Activated CD4-positive, alpha-beta memory T cell treated with anti-CD3 and anti-CD28 coated beads, Interleukin-2, amount 10 ng/mL, durations not matched to agents 7 days and 5 days (primary cell): ENCODE results near the gene OR6B1. TPM values are rescaled to one million over a fixed set of nuclear protein-coding genes. Genes with fewer than 3 reads are reported as not detected.

Source experiments
- CTCF ChIA-PET: fragments of 350-600 bp; sonication (Branson Sonifier 250); formaldehyde crosslinking; loops from one replicate; lab custom pipeline; 2021; ENCODE audit warnings: antibody characterized with exemption, inconsistent platforms; lab: Charles Lee
- POLR2A ChIA-PET: fragments of 350-600 bp; sonication (Branson Sonifier 250); formaldehyde crosslinking; loops from one replicate; lab custom pipeline; 2021; ENCODE audit warnings: antibody characterized with exemption; lab: Charles Lee
- DNase-seq: peaks from one replicate; pipeline ENCODE4 v3.0.0-alpha.2; 2020
- H3K27ac Mint-ChIP-seq: one replicate; pipeline ENCODE4 v1.8.0; 2021; ENCODE audit warnings: mild to moderate bottlenecking, mixed read lengths
- H3K27me3 Mint-ChIP-seq: one replicate; pipeline ENCODE4 v1.8.0; 2021; ENCODE audit warnings: mixed read lengths
- H3K36me3 Mint-ChIP-seq: one replicate; pipeline ENCODE4 v1.8.0; 2021; ENCODE audit warnings: low read depth, mixed read lengths
- H3K4me1 Mint-ChIP-seq: one replicate; pipeline ENCODE4 v1.8.0; 2021; ENCODE audit warnings: mixed read lengths
- H3K4me3 Mint-ChIP-seq: one replicate; pipeline ENCODE4 v1.8.0; 2021; ENCODE audit warnings: mild to moderate bottlenecking, mixed read lengths
- H3K9me3 Mint-ChIP-seq: one replicate; pipeline ENCODE4 v1.8.0; 2021; ENCODE audit warnings: mixed read lengths
- total RNA-seq, 2 experiments: library from RNA; stranded (reverse); gene quantifications; one replicate each; pipeline ENCODE4 v1.2.3, GENCODE V29; 2021

The OR6B1 gene
- not detected for total RNA-seq

- no peak for DNase-seq
- Mint-ChIP-seq H3K36me3 (no peaks in the 10 kb centered on the region), H3K27me3 (peaks cover 13% of the 10 kb centered on the region), H3K4me1 (no peaks in the 10 kb centered on the region), H3K9me3 (no peaks in the 10 kb centered on the region), H3K27ac (no peak within 1 kb of the TSS), H3K4me3 (no peak within 1 kb of the TSS)
- CTCF ChIA-PET: no interaction called here
- POLR2A ChIA-PET: no interaction called here
Observed at GRCh38 chr7:144000020-144000419, at the start of gene OR6B1. Gene OR6B1 (plus strand): TSS chr7:144000320. CDS start chr7:144003997, 3,677 bp downstream.

GRCh38 chr7:143953421-143953820 is 46.7 kb upstream of the OR6B1 start:
- no peaks in the 10 kb centered on the region for H3K36me3 Mint-ChIP-seq
- no peaks in the 10 kb centered on the region for H3K4me1 Mint-ChIP-seq
- H3K9me3 Mint-ChIP-seq: no peaks in the 10 kb centered on the region
- ChIA-PET POLR2A (no interaction called here), CTCF (no interaction called here)
- no peak overlapping the region for H3K27ac Mint-ChIP-seq
- peaks cover 23% of the 10 kb centered on the region for H3K27me3 Mint-ChIP-seq
- H3K4me3 Mint-ChIP-seq: no peak overlapping the region
- no peak for DNase-seq

DNA sequence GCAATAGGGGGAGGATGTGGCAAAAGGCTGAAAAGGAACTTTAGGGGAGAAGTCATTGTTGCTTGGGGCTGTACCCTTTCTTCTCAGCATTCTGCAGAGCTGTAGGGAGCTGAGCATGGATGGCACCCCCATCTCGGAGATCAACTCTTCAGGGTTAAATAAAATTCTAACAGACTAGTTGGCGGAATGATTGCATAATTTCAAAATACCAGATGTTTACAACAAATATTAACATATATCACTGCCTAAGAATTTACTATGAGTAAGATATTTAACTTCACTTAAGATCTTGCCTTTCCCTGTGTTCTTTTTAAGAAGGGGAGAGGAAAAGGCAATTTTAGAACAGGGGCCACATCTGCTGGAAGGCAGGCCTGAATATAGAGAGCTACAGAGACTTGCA is 46.0 kb upstream of the OR6B1 start:
- Mint-ChIP-seq H3K27ac (no peak overlapping the region), H3K4me3 (no peak overlapping the region), H3K9me3 (no peaks in the 10 kb centered on the region), H3K27me3 (peaks cover 22% of the 10 kb centered on the region), H3K36me3 (no peaks in the 10 kb centered on the region), H3K4me1 (no peaks in the 10 kb centered on the region)
- CTCF ChIA-PET: no interaction called here
- POLR2A ChIA-PET: no interaction called here
- DNase-seq: no peak

GRCh38 chr7:143954544-143954943 is 45.6 kb upstream of the OR6B1 start, which contains the start of gene OR2F1:
Gene OR2F1 (plus strand): TSS chr7:143954844. CDS start chr7:143959971, 5,127 bp downstream.
- no peak within 1 kb of the TSS for H3K4me3 Mint-ChIP-seq
- H3K36me3 Mint-ChIP-seq: no peaks in the 10 kb centered on the region
- H3K9me3 Mint-ChIP-seq: no peaks in the 10 kb centered on the region
- CTCF ChIA-PET: no interaction called here
- DNase-seq: no peak
- H3K27me3 Mint-ChIP-seq: peaks cover 24% of the 10 kb centered on the region
- POLR2A ChIA-PET: no interaction called here
- no peak within 1 kb of the TSS for H3K27ac Mint-ChIP-seq
- no peaks in the 10 kb centered on the region for H3K4me1 Mint-ChIP-seq

GRCh38 chr7:143958781-143959180 is 41.3 kb upstream of the OR6B1 start:
- POLR2A ChIA-PET: no interaction called here
- CTCF ChIA-PET: no interaction called here
- no peaks in the 10 kb centered on the region for H3K4me1 Mint-ChIP-seq
- H3K27ac Mint-ChIP-seq: no peak overlapping the region
- H3K4me3 Mint-ChIP-seq: no peak overlapping the region
- H3K9me3 Mint-ChIP-seq: no peaks in the 10 kb centered on the region
- H3K36me3 Mint-ChIP-seq: no peaks in the 10 kb centered on the region
- peaks cover 25% of the 10 kb centered on the region for H3K27me3 Mint-ChIP-seq
- DNase-seq: no peak

GRCh38 chr7:143960813-143961610 is 39.1 kb upstream of the OR6B1 start:
- no peaks in the 10 kb centered on the region for H3K36me3 Mint-ChIP-seq
- ChIA-PET POLR2A (no interaction called here), CTCF (no interaction called here)
- H3K9me3 Mint-ChIP-seq: no peaks in the 10 kb centered on the region
- H3K4me1 Mint-ChIP-seq: no peaks in the 10 kb centered on the region
- H3K27ac Mint-ChIP-seq: no peak overlapping the region
- H3K27me3 Mint-ChIP-seq: peaks cover 26% of the 10 kb centered on the region
- DNase-seq: no peak
- H3K4me3 Mint-ChIP-seq: no peak overlapping the region

GRCh38 chr7:143965280-143965679 is 34.8 kb upstream of the OR6B1 start:
- H3K9me3 Mint-ChIP-seq: no peaks in the 10 kb centered on the region
- ChIA-PET POLR2A (no interaction called here), CTCF (no interaction called here)
- H3K4me1 Mint-ChIP-seq: no peaks in the 10 kb centered on the region
- H3K36me3 Mint-ChIP-seq: no peaks in the 10 kb centered on the region
- H3K27ac Mint-ChIP-seq: no peak overlapping the region
- H3K4me3 Mint-ChIP-seq: no peak overlapping the region
- peaks cover 7% of the 10 kb centered on the region for H3K27me3 Mint-ChIP-seq
- DNase-seq: no peak

DNA sequence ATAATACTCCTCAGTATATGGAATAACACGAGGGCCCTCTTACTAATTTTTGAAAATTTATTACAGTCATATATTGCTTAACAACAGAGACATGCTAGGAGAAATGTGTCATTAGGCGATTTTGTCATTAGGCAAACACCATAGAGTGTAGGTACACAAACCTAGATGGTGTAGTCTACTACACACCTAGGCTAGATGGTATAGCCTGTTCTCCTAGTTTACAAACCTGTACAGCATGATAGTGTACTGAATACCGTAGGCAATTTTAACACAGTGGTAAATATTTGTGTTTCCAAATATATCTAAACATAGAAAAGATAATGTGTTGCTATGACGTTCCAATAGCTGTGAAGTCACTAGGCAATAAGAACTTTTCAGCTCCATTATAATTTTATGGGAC is 32.7 kb upstream of the OR6B1 start:
- no peak overlapping the region for H3K4me3 Mint-ChIP-seq
- H3K27me3 Mint-ChIP-seq: peaks cover 1% of the 10 kb centered on the region
- no peaks in the 10 kb centered on the region for H3K36me3 Mint-ChIP-seq
- no peaks in the 10 kb centered on the region for H3K9me3 Mint-ChIP-seq
- H3K4me1 Mint-ChIP-seq: no peaks in the 10 kb centered on the region
- no peak overlapping the region for H3K27ac Mint-ChIP-seq
- no peak for DNase-seq
- ChIA-PET POLR2A (no interaction called here), CTCF (no interaction called here)

GRCh38 chr7:143973870-143974416 is 26.2 kb upstream of the OR6B1 start:
- H3K4me1 Mint-ChIP-seq: no peaks in the 10 kb centered on the region
- no peak overlapping the region for H3K27ac Mint-ChIP-seq
- H3K4me3 Mint-ChIP-seq: no peak overlapping the region
- ChIA-PET POLR2A (no interaction called here), CTCF (no interaction called here)
- no peaks in the 10 kb centered on the region for H3K9me3 Mint-ChIP-seq
- no peak for DNase-seq
- peaks cover 7% of the 10 kb centered on the region for H3K27me3 Mint-ChIP-seq
- H3K36me3 Mint-ChIP-seq: no peaks in the 10 kb centered on the region

DNA sequence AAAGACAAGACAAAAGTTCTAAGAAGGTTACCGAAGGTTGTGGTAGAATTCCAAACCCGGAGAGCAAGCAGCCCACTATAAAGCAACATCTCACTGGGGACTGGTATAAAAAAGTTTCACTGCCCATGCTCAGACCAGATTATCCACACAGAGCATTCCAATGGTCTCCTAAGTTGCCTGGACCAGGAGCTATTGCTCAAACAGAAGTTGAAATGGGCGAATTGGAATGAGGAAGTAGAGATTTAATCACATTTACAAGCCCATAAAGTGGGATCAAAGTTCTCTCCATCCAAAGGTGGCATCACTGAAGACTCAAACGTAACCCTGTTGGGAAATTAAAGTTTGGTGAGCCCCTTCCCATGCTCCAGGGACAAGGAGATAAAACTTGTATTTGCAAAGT is 25.7 kb upstream of the OR6B1 start:
- no peaks in the 10 kb centered on the region for H3K9me3 Mint-ChIP-seq
- no peak overlapping the region for H3K4me3 Mint-ChIP-seq
- H3K4me1 Mint-ChIP-seq: no peaks in the 10 kb centered on the region
- peaks cover 7% of the 10 kb centered on the region for H3K27me3 Mint-ChIP-seq
- POLR2A ChIA-PET: no interaction called here
- H3K27ac Mint-ChIP-seq: no peak overlapping the region
- no peak for DNase-seq
- CTCF ChIA-PET: no interaction called here
- H3K36me3 Mint-ChIP-seq: no peaks in the 10 kb centered on the region

DNA sequence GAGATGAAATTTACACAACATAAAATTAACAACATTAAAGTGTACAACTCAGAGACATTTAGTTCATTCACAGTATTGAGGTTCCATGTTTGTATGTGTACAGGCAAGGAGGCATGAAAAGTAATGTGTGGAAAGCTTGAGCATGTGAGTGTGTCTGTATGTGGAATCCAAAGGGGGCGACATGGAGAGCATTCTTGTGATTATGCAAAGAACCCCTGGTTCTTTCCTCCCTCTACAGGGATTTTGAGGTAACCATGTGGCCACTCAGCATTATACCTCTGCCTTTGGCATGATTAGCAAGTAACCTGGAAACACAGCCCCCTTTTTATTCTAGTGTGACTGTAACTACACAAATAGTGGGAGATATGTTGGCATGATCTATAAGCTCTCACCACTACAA is 24.5 kb upstream of the OR6B1 start:
- ChIA-PET POLR2A (no interaction called here), CTCF (no interaction called here)
- Mint-ChIP-seq H3K9me3 (no peaks in the 10 kb centered on the region), H3K27me3 (peaks cover 7% of the 10 kb centered on the region), H3K4me3 (no peak overlapping the region), H3K36me3 (no peaks in the 10 kb centered on the region), H3K4me1 (no peaks in the 10 kb centered on the region), H3K27ac (no peak overlapping the region)
- no peak for DNase-seq

DNA sequence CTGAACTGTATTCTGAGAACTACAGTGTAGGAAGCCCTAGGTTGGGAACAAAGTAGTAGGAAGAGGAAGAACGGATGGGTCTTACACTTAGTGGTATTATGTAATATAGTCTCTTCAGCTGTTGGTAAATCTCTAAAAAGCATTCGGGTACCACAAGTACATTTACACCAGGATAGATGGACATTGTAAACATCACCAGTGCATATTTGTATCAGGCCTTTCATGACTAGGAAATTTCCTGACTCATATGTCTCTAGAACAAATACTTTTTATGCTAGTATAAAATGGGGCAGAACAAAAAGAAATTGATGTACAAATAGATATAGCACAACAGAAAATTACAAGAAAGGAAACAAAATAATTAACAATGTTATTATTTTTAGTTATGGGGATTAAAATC is 21.5 kb upstream of the OR6B1 start:
- no peaks in the 10 kb centered on the region for H3K4me1 Mint-ChIP-seq
- CTCF ChIA-PET: no interaction called here
- DNase-seq: no peak
- POLR2A ChIA-PET: no interaction called here
- peaks cover 7% of the 10 kb centered on the region for H3K27me3 Mint-ChIP-seq
- H3K27ac Mint-ChIP-seq: no peak overlapping the region
- no peak overlapping the region for H3K4me3 Mint-ChIP-seq
- no peaks in the 10 kb centered on the region for H3K9me3 Mint-ChIP-seq
- no peaks in the 10 kb centered on the region for H3K36me3 Mint-ChIP-seq

GRCh38 chr7:143979359-143979758 is 20.8 kb upstream of the OR6B1 start:
- H3K27ac Mint-ChIP-seq: no peak overlapping the region
- no peaks in the 10 kb centered on the region for H3K9me3 Mint-ChIP-seq
- H3K27me3 Mint-ChIP-seq: peaks cover 7% of the 10 kb centered on the region
- H3K36me3 Mint-ChIP-seq: no peaks in the 10 kb centered on the region
- no peaks in the 10 kb centered on the region for H3K4me1 Mint-ChIP-seq
- no peak overlapping the region for H3K4me3 Mint-ChIP-seq
- ChIA-PET CTCF (no interaction called here), POLR2A (no interaction called here)
- DNase-seq: no peak

- ChIA-PET POLR2A (no interaction called here), CTCF (no interaction called here)
- Mint-ChIP-seq H3K36me3 (no peaks in the 10 kb centered on the region), H3K9me3 (no peaks in the 10 kb centered on the region), H3K27me3 (peaks cover 3% of the 10 kb centered on the region), H3K4me3 (no peak overlapping the region), H3K27ac (no peak overlapping the region), H3K4me1 (no peaks in the 10 kb centered on the region)
- DNase-seq: no peak
Observed at GRCh38 chr7:143979998-143980397, 20.1 kb upstream of the OR6B1 start.
